Activated gamma-delta T cell treated with anti-CD3 and anti-CD28 coated beads, Interleukin-2, amount 50 U/mL, for 16 hours (primary cell): Measurements from ENCODE around the gene MMP26.
"Not testable (repeated sequence)": the region's sequence is repeated elsewhere in the genome, so short reads cannot be mapped to it uniquely, and the experiment has no call there.

Experiments
- DNase-seq: peaks from one replicate; pipeline ENCODE4 v3.0.0-alpha.2; 2020; ENCODE audit warnings: low read depth

The MMP26 gene

GRCh38 chr11:4722616-4723534 is 18.3 kb downstream of the MMP26 start:
- not testable (repeated sequence) for DNase-seq

- DNase-seq = no peak
These were observed 22.6 kb downstream of the MMP26 start for GRCh38 chr11:4727171-4727570.

- no peak for DNase-seq
These were observed 36.2 kb downstream of the MMP26 start for GRCh38 chr11:4740735-4741134.

GRCh38 chr11:4748438-4748837 is 43.9 kb downstream of the MMP26 start:
- DNase-seq = no peak

GRCh38 chr11:4751201-4751600 is 46.6 kb downstream of the MMP26 start:
- no peak for DNase-seq
